D721Med (cell line): ENCODE results near the gene TMEM45A.
"Not testable (repeated sequence)": the region's sequence is repeated elsewhere in the genome, so short reads cannot be mapped to it uniquely, and the experiment has no call there.

Experiments used
- DNase-seq: peaks from one replicate; pipeline ENCODE4 v3.0.0; 2011; ENCODE audit warnings: low spot score; ENCODE audit not compliant: insufficient read length
- FAIRE-seq: peaks from 2 replicates; lab custom pipeline; 2011; peaks lifted over from hg19 to GRCh38; lab: Jason Lieb, UNC
- TF ChIP-seq, protein P1 (sequence below): IDR thresholded peaks from 2 replicates; pipeline ENCODE4 v1.5.1; 2012; ENCODE audit warnings: mild to moderate bottlenecking, control low read depth; ENCODE audit not compliant: insufficient read depth; ENCODE audit errors: missing control alignments

TMEM45A gene

DNA sequence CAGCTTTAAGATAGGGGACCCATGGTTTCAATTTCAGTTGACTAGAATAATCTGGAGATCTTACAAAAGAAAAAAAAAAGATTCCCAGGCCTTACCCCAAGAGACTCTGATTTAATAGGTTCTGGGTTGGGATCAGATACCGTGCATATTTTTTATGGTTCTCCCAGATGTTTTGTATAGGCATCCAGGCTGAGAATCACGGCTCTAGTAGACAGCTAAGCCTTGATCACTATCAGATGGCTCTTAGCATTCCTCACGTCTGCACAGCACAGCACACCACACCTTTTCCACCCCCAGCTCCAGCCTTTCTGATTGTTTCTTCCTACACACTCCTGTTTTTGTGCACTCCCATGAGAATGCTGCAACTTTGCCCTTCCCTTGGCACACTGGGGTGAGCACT, 40.8 kb downstream of the TMEM45A start:
- DNase-seq: no peak
- FAIRE-seq: no peak
- TF ChIP-seq, protein P1, sequence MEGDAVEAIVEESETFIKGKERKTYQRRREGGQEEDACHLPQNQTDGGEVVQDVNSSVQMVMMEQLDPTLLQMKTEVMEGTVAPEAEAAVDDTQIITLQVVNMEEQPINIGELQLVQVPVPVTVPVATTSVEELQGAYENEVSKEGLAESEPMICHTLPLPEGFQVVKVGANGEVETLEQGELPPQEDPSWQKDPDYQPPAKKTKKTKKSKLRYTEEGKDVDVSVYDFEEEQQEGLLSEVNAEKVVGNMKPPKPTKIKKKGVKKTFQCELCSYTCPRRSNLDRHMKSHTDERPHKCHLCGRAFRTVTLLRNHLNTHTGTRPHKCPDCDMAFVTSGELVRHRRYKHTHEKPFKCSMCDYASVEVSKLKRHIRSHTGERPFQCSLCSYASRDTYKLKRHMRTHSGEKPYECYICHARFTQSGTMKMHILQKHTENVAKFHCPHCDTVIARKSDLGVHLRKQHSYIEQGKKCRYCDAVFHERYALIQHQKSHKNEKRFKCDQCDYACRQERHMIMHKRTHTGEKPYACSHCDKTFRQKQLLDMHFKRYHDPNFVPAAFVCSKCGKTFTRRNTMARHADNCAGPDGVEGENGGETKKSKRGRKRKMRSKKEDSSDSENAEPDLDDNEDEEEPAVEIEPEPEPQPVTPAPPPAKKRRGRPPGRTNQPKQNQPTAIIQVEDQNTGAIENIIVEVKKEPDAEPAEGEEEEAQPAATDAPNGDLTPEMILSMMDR: no peak

DNA sequence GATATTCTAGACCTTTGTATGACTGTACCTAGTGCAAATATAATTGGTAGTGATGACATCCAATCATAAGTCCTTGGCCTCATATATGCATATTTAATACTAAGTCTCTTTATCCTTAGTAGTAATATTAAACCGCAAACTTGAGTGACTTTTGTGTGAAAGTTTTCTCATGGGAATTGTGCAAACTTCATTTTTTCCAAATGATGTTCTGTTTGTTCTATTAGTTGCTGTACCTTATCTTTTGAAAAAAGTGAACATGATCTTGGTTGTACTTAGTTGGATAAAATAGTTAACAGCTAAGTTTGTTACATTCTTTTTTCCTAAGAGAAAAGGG, 43.2 kb downstream of the TMEM45A start:
- no peak for DNase-seq
- no peak for FAIRE-seq
- TF ChIP-seq, protein P1: no peak

DNA sequence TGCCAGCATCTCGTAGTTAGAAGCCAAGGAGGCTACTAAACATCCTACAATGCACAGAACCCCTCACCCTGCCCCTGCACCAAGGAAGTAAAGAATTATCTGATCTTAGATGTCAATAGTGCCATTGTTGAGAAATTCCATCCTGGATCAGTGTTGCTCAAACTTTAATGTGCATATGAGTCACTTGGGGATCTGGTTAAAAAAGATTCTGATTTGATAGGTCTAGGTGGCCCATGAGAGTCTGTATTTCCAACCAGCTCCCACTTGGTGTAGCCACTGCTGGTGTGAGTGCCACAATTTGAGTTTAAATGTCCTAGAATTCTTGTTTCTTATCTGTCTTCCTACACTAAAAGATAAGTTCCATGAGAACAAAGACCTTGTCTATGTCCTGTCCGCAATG, 43.7 kb downstream of the TMEM45A start:
- DNase-seq: no peak
- no peak for FAIRE-seq
- TF ChIP-seq, protein P1: no peak

DNA sequence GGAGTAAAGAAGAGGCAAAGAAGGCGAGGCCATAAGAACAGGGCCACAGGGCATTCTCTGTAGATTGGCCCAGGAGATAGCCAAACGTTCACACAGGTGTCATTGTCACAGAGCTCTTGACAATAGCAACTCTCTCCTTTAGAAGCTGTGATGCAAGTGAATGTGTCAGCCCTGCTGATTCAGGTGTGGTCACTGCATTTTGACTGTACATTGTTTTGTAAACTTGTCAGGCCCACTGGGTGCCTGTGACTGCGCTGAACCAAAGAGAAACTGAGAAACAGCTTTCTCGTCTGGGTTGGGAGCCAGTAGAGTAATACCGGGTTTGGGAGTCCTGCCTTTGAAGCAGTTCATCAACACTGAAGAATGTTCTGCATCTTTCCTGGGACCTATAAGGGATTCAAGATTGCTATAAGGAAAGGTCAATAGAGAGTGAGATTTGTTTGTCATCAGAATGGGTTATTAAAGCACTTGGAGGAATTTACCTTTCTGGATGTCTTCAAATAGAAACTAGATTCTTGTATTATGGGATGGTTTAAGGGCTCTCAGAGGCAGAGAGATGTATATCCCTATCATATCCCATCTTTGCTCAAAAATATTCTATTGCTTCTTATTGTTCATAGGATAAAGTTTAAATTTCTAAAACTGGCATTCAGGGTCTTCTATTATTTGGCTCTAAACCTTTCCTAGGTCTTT, 45.4 kb downstream of the TMEM45A start:
- TF ChIP-seq, protein P1: no peak
- DNase-seq (no peak), FAIRE-seq (no peak)

DNA sequence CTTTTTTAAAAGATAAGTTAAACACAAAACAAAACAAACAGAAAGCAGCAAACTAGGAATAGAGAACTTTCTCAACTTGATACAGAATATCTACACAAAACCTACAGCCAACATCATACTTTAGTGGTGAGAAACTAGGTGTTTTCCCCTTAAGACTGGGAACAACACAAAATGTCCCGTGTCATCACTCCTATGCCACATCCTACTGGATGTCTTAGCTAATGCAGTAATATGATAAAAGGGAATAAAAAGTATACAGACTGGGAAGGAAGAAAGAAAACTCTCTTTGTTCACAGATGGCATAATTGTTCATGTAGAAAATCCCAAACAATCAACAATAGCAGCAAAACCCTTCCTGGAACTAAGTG, 45.9 kb downstream of the TMEM45A start:
- TF ChIP-seq, protein P1: no peak
- DNase-seq: no peak
- FAIRE-seq: no peak

DNA sequence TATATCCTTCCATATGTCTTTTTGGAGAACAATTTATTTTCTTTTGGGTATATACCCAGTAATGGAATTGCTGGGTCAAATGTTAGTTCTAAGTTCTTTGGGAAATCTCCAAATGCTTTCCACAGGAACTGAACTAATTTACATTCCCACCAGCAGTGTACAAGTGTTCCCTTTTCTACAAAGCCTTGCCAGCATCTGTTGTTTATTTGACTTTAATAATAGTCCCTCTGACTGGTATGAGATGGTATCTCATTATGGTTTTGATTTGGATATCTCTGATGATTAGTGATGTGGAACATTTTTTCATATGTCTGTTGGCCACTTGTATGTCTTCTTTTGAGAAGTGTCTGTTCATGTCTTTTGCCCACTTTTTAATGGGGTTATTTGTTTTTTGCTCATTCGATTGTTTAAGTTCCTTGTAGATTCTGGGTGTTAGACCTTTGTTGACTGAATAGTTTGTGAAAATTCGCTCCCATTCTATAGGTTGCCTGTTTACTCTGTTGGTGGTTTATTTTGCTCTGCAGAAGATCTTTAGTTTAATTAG, 48.4 kb downstream of the TMEM45A start:
- no peak for DNase-seq
- FAIRE-seq: no peak
- TF ChIP-seq, protein P1: no peak

DNA sequence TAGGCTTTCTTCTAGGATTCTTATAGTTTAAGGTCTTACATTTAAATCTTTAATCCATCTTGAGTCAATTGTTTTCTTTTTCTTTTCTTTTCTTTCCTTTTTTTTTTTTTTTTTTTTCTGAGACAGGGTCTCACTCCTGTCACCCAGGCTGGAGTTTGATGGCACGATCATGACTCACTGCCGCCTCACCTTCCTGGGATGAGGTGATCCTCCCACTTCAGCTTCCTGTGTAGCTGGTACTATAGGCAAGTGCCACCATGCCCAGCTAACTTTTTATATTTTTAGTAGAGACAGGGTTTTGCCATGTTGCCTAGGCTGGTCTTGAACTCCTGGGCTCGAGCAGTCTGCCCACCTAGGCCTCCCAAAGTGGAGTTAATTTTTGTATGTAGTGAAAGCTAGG, 49.0 kb downstream of the TMEM45A start:
- DNase-seq, FAIRE-seq: not testable (repeated sequence)
